NCI-H524 treated with DMSO at 0.1 percent for 48 hours (cell line): ENCODE data around the gene FAM98B.

Source experiments
- DNase-seq: peaks from one replicate; lab custom pipeline; 2025; lab: John Stamatoyannopoulos, UW

The FAM98B gene

DNA sequence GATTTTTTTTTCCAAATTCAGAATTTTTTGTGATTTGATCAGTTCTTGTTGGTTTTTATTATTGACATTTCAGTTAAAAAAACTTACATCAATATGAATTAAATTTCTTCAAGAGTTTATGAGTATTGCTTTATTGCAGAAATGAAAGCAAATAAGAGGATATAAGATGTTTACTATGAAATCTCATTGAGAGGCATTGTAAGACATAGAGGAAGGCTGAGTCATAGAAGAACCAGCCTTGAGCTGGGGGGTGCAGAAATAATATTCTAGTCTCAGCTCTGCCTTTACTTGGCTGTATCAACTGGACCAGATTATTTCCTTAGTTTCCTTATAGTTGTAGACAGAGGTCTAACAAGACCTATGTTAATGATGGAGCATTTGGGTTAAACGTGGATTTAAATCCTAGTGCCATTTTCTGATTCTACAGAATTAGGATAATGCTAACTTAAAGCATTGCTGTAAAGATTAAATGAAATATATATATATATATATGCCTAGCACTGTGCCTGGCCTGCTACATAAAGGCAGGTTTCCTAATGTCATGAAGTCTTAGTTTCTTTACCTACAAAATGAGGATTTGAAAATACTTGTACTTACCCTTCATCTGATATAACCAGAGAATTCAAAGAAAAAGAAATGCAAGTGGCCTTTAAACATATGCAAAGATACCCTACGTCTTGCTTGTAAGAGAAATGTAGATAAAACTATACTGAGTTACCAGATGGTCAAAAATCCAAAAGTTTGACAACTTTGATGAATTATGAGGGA, 7.3 kb downstream of the FAM98B start:
- DNase-seq: no peak

GRCh38 chr15:38463893-38464292, 10.0 kb downstream of the FAM98B start:
- DNase-seq: no peak

DNA sequence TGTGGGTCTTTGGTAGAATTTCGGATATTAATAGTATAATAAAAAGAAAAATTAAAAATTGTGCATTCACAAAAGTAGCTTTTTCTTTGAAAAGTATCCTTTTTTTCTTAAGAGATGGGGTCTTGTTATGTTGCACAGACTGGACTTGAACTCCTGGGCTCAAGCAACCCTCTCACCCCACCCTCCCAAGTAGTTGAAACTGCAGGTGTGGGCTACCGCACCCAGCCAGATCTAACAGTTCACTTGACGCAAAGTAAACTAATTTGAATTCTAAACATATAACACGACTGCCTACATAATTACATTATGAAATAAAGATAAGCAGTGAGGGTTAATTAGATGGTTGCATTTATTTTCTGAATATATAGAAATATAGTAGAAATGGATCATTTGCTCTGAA, 10.7 kb downstream of the FAM98B start:
- no peak for DNase-seq

DNA sequence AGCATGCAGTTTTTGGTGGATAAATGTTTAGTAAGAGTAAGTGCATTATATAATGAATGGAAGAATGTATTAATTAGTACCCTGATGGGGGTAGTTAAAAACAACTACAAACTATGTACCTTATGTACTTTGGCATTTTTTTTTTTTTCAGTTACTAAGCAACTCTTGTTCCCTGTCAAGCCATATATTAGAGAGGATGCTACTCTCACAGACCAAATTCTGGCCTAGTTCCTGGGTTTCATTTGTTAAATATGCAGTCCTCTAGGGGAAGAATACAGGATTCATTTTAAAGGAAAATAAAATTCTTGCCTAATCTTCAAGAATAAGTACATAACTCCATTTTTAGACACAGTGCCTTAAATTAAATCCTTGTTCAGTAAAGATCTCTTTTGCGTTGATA, 16.9 kb downstream of the FAM98B start:
- no peak for DNase-seq

GRCh38 chr15:38471974-38472373, 18.0 kb downstream of the FAM98B start:
- no peak for DNase-seq

GRCh38 chr15:38474155-38474757, 20.3 kb downstream of the FAM98B start:
- DNase-seq: peak; percentile 69

DNA sequence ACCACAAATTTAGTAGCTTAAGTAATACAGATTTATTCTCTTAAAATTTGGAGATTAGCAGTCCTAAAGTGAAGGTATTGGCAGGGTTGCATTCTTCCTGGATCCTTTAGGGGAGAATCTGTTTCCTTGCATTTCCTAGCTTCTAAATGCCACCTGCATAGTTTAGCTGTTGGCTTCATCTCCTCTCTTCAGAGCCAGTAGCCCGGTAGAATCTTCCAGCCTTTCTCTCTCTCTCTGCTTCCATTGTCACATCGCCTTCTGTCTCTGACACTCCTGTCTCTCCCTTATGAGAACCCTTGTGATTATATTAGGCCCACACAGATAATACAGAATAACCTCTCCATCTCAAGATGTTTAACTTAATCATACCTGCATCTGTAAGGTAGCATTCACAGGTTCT, 21.4 kb downstream of the FAM98B start:
- DNase-seq: no peak

GRCh38 chr15:38476120-38476519, 22.2 kb downstream of the FAM98B start:
- DNase-seq: no peak

DNA sequence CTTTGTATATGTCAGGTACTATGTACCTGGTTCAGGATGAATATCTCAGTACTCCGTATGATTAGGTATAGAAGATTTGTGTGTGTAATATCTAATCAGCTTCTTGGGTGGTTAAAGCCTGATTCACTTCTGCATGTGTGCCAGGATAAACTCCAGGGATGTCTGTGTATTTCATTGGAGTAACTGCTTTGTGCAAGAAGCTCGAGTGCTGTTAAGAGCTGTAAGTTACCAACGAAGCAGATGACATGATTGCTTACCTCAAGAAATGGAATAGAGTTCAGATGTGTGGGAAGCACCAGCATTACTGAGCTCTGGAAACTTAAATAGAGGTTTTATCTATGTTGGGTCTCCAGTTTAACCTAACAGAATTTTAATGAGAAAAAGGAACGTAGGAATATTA, 23.7 kb downstream of the FAM98B start:
- DNase-seq: no peak

DNA sequence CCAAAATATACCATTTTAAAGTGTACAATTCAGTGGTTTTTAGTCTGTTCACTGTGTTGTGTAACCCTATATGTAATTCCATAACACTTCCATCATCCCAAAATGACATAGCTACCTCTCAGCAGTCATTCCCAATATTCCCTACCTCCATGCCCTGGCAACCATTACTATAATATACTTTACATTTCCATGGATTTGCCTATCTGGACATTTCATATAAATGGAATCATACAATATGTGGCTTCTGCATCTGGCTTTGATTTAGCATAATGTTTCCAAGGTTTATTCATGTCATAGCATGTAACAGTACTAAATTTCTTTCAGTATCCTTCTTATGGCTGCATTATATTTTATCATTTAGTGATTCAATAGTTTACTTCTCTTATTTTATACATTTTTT, 25.3 kb downstream of the FAM98B start:
- no peak for DNase-seq

DNA sequence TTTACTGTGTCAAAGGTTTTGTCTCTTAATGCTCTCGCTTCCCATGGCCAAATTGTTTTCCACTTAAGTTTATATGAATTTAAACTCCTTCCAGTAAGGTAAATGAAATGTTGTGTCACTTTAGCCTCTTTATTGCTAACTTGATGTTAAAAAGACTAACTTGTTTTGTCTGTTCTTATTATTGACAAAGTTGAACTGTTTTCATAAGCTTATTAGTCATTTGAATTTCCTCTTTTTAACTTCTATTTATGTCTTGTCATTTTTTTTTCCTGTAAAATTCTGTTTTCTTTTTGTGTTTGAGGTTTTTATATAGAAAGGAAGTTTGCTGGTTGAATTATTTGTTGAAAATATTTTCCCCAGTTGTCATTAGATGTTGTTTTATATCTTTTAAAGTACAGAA, 25.8 kb downstream of the FAM98B start:
- no peak for DNase-seq

GRCh38 chr15:38481113-38481512, 27.2 kb downstream of the FAM98B start:
- no peak for DNase-seq

- no peak for DNase-seq
Observed at GRCh38 chr15:38481761-38482160, 27.8 kb downstream of the FAM98B start.

DNA sequence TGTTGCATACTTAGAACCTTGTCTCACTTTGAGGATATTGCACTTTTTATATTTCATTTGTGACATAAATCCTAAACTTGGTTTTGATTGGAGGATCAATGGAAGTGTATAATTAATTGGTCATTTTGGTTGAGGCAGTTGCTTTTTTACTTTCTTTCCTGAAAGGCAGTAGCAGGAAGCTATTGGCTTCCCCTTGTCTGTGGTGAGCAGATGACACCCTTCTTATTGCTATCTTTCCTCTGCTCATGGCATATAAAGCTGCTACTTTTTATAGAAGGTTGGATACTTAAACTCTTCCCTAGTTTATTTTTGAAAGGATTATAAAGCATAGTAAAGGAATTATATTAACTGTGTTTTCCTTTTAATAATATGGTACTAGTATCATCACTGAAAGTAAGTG, 28.6 kb downstream of the FAM98B start:
- no peak for DNase-seq

DNA sequence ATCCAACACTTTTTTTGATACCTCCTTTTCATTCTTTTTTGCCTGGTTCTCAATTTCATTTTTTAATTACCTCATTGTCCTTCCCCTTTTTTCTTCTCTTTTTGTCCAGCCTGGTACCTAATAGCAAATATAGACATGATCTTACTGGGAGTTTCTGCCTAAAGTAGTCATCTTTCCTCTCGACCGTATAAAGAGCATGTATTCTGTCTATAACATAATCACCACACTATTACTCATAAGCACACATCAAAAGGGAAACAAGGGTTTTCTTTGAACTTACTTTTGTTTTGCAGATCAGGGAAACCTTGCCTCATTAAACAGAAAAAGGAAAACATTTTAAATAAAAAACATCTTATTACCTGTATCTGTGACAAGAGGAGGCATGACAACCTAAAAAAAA, 33.0 kb downstream of the FAM98B start:
- DNase-seq: no peak

- DNase-seq: no peak
Observed at GRCh38 chr15:38487378-38487777, 33.5 kb downstream of the FAM98B start.

DNA sequence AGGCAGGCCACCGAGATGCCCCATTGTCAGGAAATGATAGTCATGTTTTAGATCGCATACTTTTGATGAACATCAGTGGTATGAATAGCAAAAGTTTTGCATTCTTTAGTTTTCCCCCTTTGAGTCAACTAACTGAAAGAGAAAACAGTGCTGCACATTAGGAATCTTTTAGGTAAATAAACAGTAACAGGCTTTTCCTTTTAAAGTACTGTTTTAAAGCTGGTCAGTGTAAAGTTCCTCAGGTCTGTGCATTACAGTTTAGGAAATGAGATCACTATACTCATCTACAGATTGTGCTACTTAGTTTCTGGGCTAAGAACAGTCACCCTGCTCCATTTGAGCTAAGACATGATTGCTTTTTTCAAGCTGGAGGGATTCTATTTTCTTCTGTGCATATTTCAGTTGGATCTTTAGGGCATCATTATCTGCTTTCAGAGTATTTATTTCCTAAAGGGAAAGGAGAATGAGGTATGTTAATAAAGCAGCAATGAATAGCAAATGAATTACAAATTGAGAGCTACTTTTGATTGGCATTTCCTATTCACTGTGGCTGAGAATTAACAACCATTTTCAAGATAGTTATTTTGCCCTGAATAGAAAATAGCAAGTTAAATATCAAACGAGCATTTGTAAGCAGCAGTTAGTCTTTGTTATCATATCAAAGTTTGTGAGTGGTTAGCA, 36.5 kb downstream of the FAM98B start:
- DNase-seq: no peak

DNA sequence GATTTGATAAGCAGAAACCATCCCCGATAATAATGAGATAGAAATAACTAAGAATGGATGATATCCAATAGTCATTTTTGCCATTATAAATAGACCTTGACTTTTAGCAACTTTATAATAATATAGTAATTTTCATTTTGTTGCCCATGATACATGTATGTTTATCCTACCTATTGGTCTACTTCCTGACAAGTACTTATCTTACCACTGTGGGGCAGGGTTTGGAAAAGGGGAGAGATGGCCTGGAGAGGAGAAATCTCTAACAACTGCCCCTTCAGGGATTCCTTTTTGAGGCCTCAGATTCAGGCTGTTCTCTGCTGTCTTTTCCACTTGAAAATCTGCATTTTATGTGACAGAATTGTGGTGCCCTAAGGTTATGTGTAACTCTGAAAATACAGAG, 42.2 kb downstream of the FAM98B start:
- no peak for DNase-seq

GRCh38 chr15:38499651-38500050, 45.7 kb downstream of the FAM98B start:
- no peak for DNase-seq

DNA sequence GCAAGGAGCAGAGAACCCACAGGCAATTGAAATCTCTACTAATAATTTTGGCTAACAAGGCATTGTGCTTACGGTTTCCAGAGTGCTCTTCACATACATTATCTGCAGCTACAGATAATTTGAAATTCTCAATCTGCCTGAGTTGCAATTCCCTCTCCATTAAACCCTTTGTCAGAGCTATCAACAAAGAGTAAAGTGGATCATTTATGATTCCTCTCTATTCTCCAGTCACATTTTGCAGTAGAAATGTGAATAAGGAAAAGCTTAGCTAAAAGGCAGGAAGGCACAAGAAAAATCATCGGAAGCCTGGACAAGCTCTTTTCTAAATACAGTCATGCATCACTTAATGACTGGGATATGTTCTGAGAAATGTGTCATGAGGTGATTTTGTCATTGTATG, 49.6 kb downstream of the FAM98B start:
- DNase-seq: no peak

- DNase-seq: no peak
Observed at GRCh38 chr15:38504680-38505467, 50.9 kb downstream of the FAM98B start.

DNA sequence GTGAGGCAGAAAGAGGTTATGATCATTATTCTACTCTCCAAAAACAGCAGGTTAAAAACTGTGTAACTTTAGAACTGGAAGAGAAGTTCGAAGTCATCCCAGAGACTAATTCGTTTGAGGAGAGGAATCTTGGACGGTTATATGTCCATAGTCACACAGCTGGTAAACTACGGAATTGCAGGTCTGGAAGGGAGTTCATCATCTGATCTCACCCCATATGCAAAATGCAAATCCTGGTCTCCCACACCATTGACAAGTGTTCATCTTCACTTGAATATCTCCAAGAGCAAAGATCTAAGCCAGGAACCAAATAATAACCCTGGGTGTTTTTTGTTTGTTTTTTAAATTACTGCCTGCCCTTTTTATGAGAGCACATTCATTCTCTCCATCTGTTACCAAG, 53.1 kb downstream of the FAM98B start:
- no peak for DNase-seq

DNA sequence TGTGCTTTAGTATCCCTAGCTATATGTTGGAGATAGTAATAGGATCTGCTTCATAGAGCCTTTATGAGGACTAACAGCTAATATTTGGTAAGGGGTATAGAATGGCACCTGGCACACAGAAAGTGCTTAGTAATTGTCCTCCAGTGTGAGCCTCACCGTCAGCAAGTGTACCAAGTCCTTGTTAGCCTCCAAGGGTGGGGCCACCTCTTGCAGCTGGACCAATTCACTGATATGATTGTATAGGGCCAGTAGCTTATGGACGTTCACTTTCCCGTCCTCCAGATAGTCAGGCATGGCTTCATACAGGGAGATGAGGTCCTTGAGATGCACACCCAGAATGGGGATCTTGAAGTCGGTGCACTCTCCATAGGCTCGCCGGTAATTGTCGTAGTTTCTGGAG, 53.6 kb downstream of the FAM98B start:
- no peak for DNase-seq
